Renal pelvis (tissue), 12 donors: ENCODE measurements around the gene SPDYE3. TPM values are rescaled to one million over a fixed set of nuclear protein-coding genes. Genes with fewer than 3 reads are reported as not detected.
"Not testable (repeated sequence)": the region's sequence is repeated elsewhere in the genome, so short reads cannot be mapped to it uniquely, and the experiment has no call there.

Source experiments
- DNase-seq: peaks from one replicate; pipeline ENCODE4 v3.0.0-alpha.2; 2013
- long read RNA-seq, 16 experiments: transcript quantifications; one replicate each; lab custom pipeline, GENCODE V29; 2026
- polyA plus RNA-seq, 3 donors: library from polyadenylated mRNA; unstranded; fragments of 120-200 nt; gene quantifications; one replicate each; pipeline ENCODE4 v1.2.1, GENCODE V29; 2013; ENCODE audit not compliant: insufficient read length in 3 of 3

The SPDYE3 gene
- 10 to 100 TPM in 1 of 3 donors, 1 to 10 TPM in 2; 6.4 to 10.4 (median 8.1) TPM for polyA plus RNA-seq
- long read RNA-seq, donor 1, partial matches to known transcripts, result 14 of 22 reads
- long read RNA-seq, donor 1, other reads (novel, unspliced or antisense), result 8 of 22 reads
- long read RNA-seq, donor 2, partial matches to known transcripts, result 15 of 20 reads
- long read RNA-seq, donor 2, other reads (novel, unspliced or antisense), result 5 of 20 reads
- long read RNA-seq, donor 3, partial matches to known transcripts, result 14 of 19 reads
- long read RNA-seq, donor 3, other reads (novel, unspliced or antisense), result 5 of 19 reads
- long read RNA-seq, donor 4, result 0 reads
- long read RNA-seq, donor 5, result 0 reads
- long read RNA-seq, donor 6, partial matches to known transcripts, result 22 of 22 reads
- long read RNA-seq, donor 6, other reads (novel, unspliced or antisense), result 0 of 22 reads
- long read RNA-seq, donor 7, result 0 reads
- long read RNA-seq, donor 8, result 0 reads
- long read RNA-seq, donor 9, partial matches to known transcripts, result 21 of 26 reads
- long read RNA-seq, donor 9, other reads (novel, unspliced or antisense), result 5 of 26 reads
- long read RNA-seq, donor 10, result 0 reads
- long read RNA-seq, donor 11, result 0 reads
- long read RNA-seq, donor 12, partial matches to known transcripts, result 20 of 28 reads
- long read RNA-seq, donor 12, other reads (novel, unspliced or antisense), result 8 of 28 reads
- long read RNA-seq, donor 13, result 0 reads
- long read RNA-seq, donor 14, result 0 reads
- long read RNA-seq, donor 15, result 0 reads
- long read RNA-seq, donor 16, result 0 reads

GRCh38 chr7:100307402-100307801 lies at the start of gene SPDYE3:
Gene SPDYE3 (plus strand): TSS chr7:100307702. CDS start chr7:100307886, 184 bp downstream.
- not testable (repeated sequence) for DNase-seq

DNA sequence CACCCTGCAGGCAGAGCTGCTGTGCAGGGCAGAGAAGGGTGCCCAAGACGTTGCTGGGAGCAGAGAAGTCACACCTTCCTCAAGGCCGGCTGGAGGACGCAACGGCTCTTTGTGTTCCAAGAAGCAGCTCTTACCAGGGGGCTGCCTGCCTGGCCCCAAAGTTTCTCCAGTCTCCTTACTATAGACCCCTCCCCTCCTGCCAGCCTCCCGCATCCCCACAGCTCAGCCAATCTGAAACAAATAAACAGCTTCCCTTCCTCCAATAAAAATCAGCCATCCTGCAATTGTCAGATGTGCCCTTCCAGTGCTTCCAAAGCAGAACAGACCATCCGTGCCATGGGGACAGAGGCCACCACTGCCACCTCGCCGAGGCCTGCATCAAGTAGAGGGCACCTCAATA lies 47.5 kb upstream of the SPDYE3 start:
- not testable (repeated sequence) for DNase-seq

GRCh38 chr7:100262896-100263295 lies 44.6 kb upstream of the SPDYE3 start:
- not testable (repeated sequence) for DNase-seq

- not testable (repeated sequence) for DNase-seq
Observed at GRCh38 chr7:100264223-100264622, 43.3 kb upstream of the SPDYE3 start.

DNA sequence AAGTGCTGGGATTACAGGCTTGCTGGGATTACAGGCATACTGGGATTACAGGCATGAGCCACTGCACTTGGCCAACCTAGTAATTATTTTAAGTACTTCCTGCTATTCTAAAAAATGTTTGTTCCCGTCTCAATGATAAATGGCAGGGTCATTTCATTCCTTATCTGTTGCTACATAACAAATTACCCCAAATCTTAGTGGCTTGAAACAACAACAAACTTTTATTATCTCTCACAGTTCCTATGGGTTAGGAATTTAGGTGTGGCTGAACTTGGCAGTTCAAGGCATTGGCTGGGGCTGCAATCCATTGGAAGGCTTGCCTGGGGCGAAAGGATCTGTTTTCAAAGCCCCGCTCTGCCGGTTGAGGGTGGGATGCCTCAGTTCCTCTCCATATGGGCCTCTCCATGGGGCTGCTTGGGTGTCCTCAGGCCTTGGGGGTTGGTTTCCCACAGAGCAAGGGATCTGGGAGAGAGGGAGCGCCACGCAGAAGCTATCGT lies 42.8 kb upstream of the SPDYE3 start:
- DNase-seq, result not testable (repeated sequence)

GRCh38 chr7:100265851-100266250 lies 41.7 kb upstream of the SPDYE3 start:
- not testable (repeated sequence) for DNase-seq

GRCh38 chr7:100266576-100267354 lies 40.7 kb upstream of the SPDYE3 start:
- DNase-seq, result no peak

GRCh38 chr7:100267648-100268047 lies 39.9 kb upstream of the SPDYE3 start:
- no peak for DNase-seq

- DNase-seq, result not testable (repeated sequence)
Observed at GRCh38 chr7:100268882-100269281, 38.6 kb upstream of the SPDYE3 start.

DNA sequence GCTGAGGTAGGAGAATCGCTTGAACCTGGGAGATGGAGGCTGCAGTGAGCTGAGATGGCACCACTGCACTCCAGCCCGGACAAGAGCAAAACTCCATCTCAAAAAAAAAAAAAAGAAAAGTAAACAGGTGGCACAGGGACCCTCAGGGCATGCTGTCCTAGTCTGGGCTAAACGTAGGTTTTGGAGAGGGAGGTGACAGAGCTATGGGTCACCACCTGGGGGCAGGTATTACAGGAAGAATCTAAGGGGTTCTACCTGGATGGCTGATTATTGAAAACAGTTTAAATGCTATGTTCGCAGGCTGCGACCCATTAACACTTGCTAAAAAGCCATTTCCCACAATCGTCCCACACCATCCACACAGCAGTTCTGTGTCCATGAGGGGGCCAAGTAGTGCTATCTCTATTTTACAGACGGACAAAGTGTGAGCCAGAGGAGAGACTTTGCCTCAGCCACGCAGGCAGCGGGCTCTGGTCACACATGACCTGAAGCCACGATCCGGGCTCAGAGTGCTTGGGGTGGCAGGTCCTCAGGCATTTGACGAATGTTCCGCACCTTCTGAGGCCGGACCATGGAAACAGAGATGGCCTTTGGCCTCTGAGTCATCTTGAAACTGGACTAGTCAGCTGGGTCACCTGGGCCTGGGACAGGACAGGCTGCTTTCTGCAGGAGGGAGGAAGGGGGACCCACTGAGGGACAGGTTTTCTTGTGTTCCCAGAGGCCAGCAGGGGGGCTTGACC lies 38.0 kb upstream of the SPDYE3 start:
- DNase-seq, result not testable (repeated sequence)

DNA sequence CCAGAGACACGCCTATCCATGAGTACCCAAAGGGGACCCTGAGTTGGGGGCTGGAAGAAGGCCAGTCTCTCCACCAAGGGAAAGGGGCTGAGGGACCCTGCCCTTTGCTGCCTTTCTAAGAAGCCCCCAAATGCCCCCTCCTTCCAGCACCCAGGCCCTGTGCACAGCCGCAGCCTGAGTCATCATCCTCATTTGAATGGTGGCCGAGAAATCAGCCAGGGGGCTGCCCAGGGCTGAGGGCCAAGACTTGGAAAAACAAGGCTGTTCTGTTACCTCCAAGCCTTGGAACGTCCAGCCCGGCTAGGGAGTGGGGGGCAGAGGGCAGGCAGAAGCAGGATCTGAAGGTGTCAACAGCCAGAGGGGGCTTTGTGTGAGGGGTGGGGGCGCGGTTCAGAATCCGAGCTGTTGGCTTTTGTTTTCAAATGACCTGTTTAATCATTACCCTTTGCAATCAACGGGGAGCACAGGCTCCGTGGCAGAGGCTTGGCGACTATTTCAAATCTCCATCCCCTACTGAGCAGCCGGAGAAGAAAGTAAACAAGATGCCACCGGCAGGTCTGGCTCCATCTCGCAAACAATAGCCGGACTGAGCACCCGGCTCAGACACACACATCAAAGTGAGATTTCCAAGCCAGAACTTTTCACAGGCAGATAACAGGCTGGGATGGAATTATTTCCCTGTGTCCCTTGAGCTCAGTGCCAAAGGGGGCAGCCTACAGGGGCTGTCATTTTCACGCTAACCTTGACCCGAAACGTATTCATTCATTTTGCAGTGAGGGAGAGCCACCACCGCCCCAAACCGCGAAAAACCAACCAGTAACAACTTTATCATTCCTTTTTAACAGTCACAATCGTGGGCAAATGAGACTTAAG lies 37.2 kb upstream of the SPDYE3 start:
- not testable (repeated sequence) for DNase-seq

DNA sequence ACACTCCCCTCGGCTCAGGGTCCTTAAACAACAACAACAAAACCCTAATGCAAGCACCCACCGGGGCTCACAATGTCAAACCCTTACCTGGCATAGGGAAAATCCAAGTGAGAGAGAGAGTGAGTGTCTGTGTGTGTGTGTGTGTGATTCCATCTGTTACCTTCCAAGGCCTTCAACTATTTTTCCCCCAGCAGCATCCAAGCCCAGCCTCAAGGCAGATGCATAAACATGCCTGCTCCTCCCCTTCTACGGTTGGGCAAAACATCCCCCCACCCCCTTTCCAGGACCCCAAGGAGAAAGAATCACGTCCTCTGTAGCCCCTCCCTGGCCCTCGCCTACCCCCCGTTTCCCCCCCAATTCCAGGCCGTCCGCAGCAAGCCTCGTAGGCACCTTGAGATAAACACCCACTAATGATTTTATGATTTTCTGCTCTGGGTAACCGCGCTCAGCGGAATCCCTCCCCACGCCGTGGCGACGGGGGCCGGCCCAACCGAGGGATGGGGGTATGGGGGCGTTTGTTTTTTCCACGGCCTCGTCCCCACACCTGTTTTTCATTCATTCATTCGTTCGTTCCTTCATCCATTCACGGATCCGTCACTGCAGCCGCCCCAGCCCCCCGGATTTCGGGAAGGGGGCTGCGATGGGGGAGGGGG lies 36.4 kb upstream of the SPDYE3 start:
- DNase-seq, result not testable (repeated sequence)

GRCh38 chr7:100271716-100272537 lies 35.6 kb upstream of the SPDYE3 start:
- peak; percentile 95 for DNase-seq

DNA sequence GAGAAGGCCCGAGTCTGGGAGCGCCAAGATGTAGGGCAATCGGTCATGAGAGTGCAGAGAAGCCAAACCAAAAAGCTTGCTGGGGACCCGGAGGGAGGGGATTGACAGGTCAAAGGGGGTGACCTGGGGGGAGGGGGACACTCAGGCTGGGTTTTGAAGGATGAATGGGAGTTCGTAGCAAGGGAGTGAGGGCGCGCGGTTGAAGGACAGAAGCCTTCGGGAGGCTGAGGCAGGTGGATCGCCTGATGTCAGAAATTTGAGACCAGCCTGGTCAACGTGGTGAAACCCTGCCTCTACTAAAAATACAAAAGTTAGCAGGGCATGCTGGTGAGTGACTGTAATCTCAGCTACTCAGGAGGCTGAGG lies 35.0 kb upstream of the SPDYE3 start:
- not testable (repeated sequence) for DNase-seq

- DNase-seq, result no peak
Observed at GRCh38 chr7:100275120-100275519, 32.4 kb upstream of the SPDYE3 start.

- DNase-seq, result not testable (repeated sequence)
Observed at GRCh38 chr7:100276126-100276525, 31.4 kb upstream of the SPDYE3 start.

DNA sequence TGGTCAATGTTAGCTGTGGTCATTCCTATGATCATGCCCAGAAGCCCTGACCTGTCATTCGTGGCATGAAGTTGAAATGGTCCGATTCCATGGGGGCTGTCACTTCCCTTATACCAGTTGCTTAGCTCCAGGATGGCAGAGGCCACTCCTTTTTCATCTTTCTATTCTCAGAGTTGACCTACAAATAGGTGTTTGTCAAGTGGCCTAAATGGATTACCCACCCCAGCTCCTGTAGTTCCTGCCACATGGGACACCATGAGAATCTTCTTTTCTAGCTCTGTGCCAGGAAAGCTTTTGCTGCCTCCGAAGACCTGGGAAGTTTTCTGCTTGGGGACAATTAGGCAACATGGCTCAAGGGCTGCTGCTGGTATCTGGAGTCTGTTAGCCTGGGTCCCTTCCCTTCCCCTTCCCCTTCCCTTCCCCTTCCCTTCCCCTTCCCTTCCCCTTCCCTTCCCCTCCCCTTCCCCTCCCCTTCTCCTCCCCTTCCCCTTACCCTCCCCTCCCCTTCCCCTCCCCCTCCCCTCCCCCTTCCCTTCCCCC lies 25.4 kb upstream of the SPDYE3 start:
- DNase-seq, result not testable (repeated sequence)

GRCh38 chr7:100283147-100283546 lies 24.4 kb upstream of the SPDYE3 start:
- DNase-seq, result not testable (repeated sequence)
